Body of pancreas (tissue), 4 donors: Measurements from ENCODE around the gene WNK4.

Experiments used
- POLR2A ChIP-seq, 3 donors: fragments of 450-650 bp; IDR thresholded peaks; one replicate each; pipeline ENCODE4 v1.6.1; 2016; ENCODE audit warnings: antibody characterized with exemption in 3 of 3, mild to moderate bottlenecking in 2 of 3
- TF ChIP-seq, protein P1 (sequence below), 7 experiments: fragments of 450-650 bp in 4 of 7; fragments of 200-600 bp in 3 of 7; sonication (generic) in 3 of 7; IDR thresholded peaks; one replicate each; pipeline ENCODE4 v1.5.1; 2016 to 2019; ENCODE audit warnings: antibody characterized with exemption in 7 of 7

DNA sequence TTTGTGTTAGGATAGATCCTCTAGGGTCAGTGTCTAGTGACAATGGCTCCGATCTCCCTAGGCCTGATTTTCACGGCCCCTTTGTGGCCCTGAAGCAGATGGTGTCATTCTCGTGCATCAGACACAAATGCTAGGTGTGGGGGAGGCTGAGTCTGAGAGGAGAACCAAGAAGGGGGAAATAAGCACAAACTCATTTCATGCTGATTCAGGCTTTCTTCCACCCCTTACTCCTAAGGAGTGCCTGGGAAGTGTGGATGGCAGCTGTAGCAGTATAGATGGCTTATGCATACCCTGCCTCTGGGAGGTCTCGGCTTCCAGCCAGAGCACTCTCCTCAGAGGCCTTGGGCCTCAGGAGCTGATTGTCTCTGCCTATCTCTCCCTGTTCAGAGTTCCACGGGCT lies 1.8 kb upstream of the WNK4 start:
- TF ChIP-seq, protein P1, sequence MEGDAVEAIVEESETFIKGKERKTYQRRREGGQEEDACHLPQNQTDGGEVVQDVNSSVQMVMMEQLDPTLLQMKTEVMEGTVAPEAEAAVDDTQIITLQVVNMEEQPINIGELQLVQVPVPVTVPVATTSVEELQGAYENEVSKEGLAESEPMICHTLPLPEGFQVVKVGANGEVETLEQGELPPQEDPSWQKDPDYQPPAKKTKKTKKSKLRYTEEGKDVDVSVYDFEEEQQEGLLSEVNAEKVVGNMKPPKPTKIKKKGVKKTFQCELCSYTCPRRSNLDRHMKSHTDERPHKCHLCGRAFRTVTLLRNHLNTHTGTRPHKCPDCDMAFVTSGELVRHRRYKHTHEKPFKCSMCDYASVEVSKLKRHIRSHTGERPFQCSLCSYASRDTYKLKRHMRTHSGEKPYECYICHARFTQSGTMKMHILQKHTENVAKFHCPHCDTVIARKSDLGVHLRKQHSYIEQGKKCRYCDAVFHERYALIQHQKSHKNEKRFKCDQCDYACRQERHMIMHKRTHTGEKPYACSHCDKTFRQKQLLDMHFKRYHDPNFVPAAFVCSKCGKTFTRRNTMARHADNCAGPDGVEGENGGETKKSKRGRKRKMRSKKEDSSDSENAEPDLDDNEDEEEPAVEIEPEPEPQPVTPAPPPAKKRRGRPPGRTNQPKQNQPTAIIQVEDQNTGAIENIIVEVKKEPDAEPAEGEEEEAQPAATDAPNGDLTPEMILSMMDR (IDR thresholded peaks at IDR 0.05), result no peak
- TF ChIP-seq POLR2A (IDR thresholded peaks at IDR 0.05), result no peak
